ENCODE data around the gene DDIT3.

Gene DDIT3

DNA sequence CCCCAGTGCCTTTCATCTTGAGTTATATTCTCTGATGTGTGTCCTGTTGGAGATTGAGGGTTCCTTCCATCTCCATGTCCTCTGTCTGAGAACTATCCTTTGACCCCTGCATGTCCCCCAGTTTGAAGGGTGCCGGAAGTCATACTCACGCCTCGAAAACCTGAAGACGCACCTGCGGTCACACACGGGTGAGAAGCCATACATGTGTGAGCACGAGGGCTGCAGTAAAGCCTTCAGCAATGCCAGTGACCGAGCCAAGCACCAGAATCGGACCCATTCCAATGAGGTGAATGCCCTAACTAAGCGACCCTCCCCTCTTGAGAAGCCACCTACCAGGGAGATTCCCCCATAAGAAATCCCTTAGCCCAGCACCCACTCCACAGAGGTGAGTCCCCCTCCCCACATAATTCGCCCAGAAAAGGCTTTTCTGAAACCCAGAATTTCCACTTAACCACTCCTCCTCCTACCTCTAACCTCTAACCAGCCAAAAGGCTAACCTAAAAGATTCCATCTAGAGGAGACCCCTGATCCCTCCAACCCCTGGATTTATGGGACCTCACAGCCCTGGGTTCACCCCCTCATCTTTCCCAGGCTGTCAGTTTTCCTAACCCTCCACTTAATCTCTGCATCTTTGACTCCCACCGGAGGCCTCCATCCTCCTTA is 53.0 kb downstream of the DDIT3 start:
- no peak for DNase-seq (ENCODE audit: low read depth)

Data from CMK (cell line).